GM18909 (cell line): ENCODE measurements around the gene TTLL5.
"Not testable (repeated sequence)": the region's sequence is repeated elsewhere in the genome, so short reads cannot be mapped to it uniquely, and the experiment has no call there.

Experiments used
- ATAC-seq: cut with Tn5 transposase; IDR thresholded peaks from one replicate; pipeline ENCODE4 v1.9.1; 2021; ENCODE audit warnings: mild to moderate bottlenecking; ENCODE audit not compliant: unreplicated experiment, poor library complexity

TTLL5 gene

DNA sequence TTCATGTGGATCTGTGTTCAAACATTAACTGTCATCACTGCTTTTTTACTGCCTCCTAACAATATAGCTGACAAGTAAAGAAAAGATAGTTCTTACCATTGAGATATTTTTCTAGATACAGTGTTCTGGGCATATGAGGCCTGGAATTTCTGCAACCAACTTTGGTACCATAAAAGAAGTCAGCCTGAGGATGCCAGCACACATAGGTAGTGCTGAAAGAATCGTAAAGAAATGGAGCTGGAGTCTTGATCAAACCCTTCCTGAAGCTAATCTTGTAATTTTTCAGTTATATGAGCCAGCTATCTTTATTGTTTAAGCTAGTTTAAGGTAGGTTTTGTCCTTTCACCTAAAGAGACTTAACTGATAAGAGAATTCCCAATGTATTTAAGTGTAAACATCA, 11.7 kb upstream of the TTLL5 start:
- ATAC-seq = no peak

DNA sequence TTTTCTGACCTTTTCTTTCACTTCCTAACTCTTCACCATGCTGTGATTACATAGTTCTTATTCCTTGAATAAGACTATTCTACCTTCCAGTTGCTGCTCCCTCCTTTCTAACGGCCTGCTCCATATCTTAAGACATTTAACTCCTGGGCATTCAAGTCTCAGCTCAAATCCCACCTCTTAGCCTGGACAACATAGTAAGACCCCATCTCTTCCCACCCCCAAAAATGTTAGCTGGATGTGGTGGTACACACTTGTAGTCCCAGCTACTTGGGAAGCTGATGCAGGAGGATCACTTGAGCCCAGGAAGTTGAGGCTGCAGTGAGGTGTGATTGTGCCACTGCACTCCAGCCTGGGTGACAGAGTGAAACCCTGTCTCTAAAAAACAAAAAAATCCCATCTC, 11.3 kb upstream of the TTLL5 start:
- ATAC-seq = no peak

DNA sequence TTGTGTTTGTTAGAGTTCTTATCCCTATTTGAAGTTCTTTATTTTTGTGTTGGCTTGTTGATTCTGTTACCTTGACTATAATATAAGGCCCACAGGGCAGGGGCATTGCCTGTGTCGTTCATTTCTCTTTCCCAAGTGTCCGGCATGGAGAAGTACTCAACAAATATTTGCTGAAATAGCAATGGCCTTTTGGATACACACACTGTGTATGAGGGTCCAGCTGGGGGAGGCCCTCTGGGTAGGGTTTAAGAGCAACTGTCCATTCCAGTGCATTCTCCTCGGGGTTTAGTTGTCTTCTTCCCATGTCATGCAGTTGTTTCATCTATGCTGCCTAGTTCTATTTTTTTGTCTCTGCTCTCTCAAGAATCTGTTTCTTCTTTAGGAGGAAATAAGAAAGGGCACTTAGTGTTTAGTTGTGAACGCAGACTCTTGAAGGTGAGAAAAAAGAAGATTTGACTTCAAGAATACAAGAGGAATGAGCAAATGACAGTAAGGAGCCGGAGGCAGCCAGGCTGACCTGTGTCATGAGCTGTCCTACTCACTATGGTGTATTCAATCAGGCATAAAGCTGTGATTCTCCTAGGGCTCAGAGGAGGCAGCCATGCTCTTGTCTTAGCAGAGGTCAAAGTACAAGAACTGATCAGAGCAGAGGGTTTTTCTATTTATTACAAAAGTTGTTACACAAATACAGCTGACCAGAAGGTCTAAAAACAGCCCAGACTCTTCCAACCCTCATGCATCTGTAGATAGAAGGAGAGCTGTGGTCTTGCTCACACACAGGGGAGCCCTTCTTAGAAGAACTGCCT, 10.6 kb upstream of the TTLL5 start:
- no peak for ATAC-seq

DNA sequence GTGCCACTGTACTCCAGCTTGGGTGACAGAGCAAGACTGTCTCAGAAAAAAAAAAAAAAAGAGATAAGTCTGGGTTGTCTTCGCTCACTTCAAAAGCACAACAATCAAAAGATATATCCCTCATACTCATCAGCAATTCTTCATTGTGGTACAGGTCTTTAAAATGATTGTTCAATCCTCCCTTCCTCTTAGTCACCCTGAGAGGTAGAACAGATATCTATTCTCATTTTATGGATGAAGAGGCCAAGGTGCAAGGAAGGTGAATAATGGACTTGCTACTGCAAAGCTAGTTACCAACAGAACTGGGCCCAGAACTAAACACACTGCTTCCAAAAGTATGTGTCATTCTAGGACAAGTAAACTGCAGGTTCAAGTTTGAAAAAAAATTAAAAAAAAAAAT, 7.5 kb upstream of the TTLL5 start:
- no peak for ATAC-seq

DNA sequence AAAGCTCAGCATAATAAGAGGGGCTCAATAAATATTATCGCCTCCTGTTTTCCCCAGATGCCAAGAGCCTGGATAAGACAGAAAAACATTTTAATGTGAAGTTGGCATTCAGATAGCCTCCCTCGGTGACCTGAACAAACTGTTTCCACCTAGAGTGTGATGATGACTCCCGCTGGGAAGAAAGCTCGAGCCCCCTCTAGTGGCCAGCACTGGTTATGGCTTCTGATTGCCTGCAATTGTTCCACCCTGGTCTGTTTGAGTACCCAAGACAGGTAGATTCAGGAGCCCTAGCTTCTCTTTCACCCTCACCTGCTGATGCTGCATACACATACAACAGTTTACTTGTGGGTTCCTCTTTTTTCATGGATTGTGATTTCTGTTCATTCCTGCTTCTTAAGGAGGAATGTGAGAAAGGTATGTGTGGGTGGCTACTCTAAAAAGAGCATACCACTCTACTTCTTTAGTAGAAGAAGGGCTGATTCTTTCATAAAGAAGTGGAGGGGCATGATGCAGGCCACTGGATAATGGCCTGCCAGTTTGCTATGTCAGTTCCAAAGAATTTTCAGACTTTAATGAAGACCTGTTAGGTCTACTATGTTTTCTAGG, 6.8 kb upstream of the TTLL5 start:
- peak; percentile 64 for ATAC-seq

DNA sequence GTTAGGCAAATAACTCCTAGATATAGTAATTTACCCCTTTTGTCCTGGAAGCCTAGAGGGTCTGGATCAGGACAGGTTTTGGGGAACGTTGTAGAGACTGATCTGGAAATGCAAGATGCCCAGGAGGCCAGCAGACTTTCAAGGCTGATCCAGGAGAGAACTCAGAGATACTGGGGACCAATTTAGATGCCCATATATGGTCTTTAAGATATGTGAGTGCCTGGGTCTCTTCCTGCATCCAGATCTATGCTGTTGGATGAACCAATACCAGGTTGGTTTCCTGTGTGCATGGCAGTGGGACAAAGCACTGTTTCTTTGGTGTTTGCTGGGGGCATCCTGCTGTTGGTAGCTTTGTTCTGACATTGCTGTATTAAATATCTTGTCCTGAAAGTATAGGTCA, 5.8 kb upstream of the TTLL5 start:
- no peak for ATAC-seq

DNA sequence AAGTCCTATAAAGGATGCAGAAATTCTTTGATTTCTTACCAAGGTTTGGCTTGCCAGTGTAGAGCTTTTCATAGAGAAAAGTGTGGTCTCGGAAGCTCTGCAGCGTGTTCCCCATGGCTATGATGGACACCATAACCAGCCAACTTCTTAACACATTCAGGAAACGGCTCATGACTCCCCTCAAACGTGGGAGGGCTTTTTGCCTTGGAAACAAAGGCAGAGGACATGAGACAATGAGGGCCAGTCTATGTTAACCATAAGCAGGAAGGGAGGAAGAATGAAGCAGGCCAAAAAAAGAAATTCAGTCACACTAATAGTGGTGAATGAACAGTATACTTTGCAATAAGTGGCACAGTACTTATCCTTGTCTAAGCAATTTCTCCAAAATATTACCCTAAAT, 3.7 kb upstream of the TTLL5 start:
- ATAC-seq = no peak

DNA sequence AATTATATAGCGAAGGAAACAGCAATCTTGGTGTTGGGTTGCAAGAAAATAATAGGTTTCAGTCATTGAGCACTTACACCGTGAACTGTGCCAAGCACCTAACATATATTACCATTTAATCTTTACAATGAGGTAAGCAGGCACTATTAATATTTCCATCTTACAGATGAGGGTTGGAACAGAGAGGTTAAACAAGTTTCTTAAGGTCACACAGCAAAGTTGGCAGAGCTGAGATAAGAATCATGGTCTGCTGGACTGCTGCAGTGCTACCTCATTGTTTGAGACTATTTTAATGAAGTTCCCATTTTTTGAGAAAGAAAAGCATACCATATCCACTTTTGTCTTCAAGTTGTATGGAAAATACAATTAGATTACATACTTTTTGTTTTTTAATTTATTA, 2.1 kb upstream of the TTLL5 start:
- ATAC-seq = no peak

DNA sequence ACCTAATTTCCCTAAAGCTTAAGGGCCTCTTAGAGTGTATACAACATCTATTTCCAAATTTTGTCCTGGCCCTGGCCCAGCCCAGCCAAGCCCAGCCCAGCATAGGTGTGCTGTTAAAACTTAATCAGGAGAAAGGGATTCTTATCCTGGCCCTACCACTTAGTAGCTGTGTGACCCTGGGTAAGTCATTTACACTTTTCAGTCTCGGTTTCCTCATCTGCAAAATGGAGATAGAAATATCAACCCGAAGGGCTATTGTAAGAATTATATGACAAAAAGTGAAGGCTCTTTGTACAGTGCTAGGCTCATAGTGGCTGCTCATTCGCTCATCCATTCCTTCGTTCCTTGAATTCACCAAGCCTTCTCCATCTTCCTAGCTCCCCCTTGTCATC, 812 bp upstream of the TTLL5 start:
- no peak for ATAC-seq

DNA sequence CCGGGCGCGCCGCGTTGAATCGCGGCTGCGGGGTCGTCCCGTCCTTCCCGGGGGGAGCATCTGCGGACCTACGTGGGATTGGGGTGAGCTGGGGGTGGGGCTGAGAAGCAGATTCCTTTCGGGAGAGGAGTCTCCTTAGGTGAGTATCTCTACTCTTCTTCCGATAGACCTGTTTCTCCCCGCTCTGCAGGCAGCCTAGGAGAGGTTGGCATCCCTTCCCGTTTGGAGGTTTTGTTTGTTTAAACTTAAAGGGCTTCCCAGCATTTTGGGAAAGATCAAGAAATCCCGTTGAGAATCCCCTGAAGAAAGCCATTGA, 411 bp downstream of the TTLL5 start:
- no peak for ATAC-seq

DNA sequence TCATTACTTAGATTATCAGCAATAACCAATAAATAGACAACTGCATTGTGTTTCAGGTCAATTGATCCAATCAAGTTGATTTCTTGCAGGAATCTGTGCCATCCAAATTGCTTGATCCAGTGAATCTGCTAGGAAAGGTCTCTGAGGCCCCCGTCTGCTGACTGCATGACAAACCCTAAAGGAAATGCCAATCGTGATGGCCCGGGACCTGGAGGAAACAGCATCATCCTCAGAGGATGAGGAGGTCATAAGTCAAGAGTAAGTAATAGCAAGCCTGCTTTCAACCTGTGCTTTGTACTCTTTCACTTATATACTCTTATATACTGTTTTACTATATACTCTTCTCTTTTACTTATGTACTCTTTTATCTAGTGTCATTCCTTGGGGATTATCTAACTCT, 1.9 kb downstream of the TTLL5 start:
- ATAC-seq = no peak

DNA sequence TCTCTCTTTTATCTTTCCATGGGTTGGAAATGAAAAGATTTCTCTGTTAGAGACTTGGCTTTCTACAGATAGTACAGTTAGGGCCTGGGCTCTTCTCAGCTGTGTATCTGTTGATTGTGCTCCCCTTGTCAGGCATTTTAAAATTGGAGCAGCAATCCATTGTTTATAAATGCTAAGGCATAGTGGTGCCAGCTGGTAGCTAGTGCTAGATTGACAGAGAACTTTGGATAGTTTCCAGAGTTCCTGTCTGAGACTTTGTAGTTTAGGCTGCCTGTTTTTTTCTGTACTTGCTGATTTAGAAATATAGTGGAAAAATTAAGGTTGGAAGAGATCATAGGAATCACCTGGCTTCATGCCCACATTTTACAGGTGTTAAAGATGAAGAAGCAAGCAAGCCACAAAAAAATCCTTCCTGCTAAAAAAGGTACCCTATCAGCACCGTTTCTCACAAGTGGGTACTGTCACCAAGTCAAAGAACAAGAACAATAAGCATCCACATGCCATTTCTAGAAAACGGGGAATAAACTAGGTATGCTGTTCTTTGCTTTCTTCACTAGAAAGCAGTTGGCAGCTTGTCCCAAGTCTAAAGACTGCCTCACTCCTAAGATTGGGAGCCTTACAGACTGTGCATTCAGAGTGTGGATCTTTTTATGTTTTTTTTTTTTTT, 6.2 kb downstream of the TTLL5 start:
- ATAC-seq = no peak

DNA sequence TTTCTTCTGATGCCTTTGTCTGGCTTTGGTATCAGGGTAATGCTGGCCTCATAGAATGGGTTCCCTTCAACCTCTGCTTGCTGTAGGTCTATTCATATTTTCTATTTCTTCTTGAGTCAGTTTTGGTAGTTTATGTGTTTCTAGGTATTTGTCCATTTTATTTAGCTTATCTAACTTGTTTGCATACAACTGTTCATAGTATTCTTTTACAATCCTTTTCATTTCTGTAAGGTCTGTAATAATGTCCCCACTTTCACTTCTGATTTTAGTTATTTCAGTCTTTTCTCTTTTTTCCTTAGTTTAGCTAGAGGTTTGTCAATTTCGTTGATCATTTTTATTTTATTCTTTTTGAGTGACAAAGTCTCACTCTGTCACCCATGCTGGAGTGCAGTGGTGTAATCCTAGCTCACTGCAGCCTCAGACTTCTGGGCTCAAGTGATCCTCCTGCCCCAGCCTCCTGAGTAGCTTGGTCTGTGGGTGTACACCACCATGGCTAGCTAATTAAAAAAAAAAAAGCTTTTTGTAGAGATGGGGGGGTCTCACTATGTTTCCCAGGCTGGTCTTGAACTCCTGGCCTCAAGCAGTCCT, 11.7 kb downstream of the TTLL5 start:
- no peak for ATAC-seq

DNA sequence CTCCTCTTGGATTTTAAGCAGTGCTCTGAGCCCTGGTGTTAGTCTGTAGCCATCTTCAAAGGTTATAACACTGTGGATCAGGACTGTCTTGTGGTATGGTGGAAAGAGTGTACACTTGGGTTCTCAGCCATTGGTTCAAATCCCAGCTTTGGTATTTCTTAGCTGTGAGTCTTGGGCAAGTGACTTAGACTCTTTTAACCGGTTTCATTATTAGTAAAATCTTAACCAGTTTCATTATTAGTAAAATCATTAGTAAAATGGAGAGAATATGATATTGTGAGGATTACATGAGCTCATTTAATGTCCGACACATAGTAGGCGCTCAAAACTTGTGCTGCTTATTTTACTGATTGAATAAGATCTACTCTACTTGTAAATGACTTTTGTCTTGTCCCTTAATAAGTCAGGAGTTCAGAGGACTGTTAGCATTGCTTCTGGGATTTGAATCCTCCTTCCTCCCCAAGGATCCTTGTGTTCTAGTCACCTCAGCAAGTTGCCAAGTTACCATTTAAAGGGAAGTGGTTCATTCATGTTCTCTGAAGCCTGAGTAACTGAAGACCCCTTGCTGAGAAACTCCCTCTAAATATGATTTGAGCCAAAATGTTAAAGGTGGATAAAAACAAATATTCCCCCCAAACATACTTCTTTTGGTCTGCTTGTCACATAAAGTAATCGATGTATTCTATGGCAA, 12.4 kb downstream of the TTLL5 start:
- ATAC-seq = peak; percentile 57

DNA sequence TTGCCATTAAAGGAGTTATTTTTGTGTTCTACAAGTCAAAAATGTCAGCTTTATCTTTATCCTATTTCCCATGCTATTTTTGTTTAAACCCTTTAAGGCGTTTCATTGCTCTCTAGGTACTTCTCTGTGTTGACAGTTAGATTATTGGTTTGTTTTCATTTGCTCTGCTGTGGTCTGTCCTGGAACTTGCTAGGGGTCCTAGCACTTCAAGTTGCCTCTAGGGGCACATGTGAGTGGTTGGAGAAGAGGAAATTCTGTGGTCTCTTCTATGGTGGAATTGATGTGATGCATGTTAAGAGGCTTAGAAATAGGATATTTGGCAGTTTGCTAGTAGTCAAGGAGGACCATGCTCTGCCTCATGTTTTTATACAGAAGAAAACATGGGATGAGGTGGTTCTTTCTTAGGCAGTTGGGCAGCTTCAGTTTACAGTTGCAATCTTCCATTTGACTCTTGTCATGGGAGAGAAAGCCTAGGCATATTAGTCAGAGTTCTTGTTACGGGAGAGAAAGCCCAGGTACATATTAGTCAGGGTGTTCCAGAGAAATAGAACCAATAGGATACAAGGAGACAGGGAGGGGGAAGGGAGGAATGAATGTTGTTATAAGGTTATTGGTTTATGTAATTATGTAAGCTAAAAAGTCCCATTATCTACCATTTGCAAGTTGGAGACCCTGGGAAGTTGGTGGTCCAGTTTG, 14.4 kb downstream of the TTLL5 start:
- ATAC-seq = no peak

DNA sequence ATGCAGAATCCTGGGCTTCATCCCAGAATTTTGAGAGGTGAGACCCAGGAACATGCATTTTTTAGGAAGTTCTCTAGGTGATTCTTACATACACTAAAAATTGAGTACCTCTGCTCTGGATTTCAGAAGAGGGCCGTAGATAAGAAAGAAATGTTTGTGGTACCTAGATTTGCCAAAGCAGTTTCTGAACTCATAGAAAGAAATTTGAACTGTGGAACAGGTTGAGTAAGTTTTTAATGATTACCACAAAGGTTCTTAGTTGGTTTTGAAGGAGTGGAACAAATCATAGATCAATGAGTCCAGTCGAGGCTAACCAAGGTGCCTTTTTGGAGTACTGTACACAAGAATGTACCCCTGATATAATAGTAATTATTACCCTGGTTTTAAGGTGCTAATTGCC, 24.9 kb downstream of the TTLL5 start:
- no peak for ATAC-seq

DNA sequence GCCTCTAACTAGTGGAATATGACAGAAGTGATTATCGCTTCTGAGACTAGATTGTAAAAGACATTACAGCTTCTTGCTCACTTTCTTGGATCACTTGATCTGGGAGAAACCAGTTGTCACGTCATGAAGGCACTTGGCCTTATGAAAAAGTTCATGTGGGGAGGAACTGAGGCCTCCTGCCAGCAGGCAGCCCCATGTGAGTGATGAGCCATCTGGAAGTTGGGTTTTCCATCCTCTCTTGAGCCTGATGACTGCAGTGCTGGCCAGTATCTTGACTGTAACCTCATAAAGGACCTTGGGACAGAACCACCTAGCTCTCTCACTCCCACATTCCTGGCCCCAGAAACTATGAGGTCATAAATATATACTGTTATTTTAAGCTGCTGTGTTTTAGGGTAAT, 28.0 kb downstream of the TTLL5 start:
- ATAC-seq = no peak

DNA sequence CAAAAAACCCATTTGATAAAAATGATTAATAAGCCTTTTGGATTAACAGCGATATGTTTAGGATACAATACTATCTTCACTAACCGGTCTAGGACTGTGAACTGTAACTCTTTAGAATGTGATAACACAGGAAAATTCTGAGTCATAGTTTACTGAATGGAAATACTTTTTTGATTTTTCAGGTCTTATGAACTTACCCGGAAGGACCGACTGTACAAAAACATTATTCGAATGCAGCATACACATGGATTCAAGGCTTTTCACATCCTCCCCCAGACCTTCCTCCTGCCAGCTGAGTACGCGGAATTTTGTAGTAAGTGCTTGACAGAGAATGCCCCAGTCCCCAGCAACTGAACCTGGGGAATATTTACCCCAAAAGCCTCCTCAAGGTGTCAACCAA, 29.0 kb downstream of the TTLL5 start:
- no peak for ATAC-seq

DNA sequence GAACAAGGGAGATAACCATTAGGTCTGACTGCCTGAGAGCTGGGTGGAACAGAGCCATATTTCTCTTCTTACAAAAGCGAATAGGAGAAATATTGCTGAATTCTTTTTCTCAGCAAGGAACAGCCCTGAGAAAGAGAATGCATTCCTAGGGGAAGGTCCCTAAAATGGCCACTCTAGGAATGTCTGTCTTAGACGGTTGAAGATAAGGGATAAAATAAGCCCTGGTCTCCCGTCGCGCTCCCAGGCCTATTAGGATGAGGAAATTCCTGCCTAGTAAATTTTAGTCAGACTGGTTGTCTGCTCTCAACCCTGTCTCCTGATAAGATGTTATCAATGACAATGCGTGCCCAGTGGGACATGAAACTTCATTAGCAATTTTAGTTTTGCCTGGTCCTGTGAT, 34.0 kb downstream of the TTLL5 start:
- ATAC-seq = not testable (repeated sequence)

DNA sequence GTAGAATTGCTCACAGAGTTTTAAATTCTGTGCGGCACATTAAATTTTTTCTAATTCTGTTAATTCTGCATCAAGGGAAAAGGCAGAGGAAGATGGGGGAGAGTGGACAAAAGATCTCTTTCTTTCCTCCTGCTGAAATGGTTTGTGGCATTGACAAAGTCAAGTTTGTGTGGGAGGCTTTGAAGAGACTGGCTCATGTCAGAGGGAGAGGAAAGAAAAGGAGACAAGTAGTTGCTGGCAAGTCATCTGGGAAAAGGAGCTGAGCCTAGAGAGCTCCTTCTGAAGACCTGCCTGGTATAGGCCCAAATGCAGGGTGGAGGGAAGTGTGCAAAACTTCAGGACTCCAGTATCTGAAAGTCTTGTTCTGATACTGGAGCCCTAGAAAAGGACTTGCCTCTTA, 36.3 kb downstream of the TTLL5 start:
- no peak for ATAC-seq
